Pulmonary artery endothelial cell (primary cell): ENCODE measurements around the gene ST3GAL3. TPM values are rescaled to one million over a fixed set of nuclear protein-coding genes. Genes with fewer than 3 reads are reported as not detected.

Experiments used
- DNase-seq: peaks from one replicate; pipeline ENCODE4 v3.0.0-alpha.2; 2011; ENCODE audit warnings: low read depth, low spot score
- total RNA-seq: library from RNA; depleted of rRNA; stranded (reverse); fragments of >200 nt; gene quantifications from 2 replicates; pipeline ENCODE4 v1.2.3, GENCODE V29; 2014

The ST3GAL3 gene
- total RNA-seq, 1 donor from 2014 or later: 17.1 TPM

GRCh38 chr1:43786201-43786958 lies 79.0 kb downstream of the ST3GAL3 start:
- no peak for DNase-seq

- DNase-seq: peak; percentile 72
Measured at GRCh38 chr1:43786960-43787359, 79.6 kb downstream of the ST3GAL3 start.

- DNase-seq: no peak
Measured at GRCh38 chr1:43789604-43790550, 82.5 kb downstream of the ST3GAL3 start.

GRCh38 chr1:43791243-43791642 lies 83.9 kb downstream of the ST3GAL3 start:
- DNase-seq: no peak

- DNase-seq: no peak
Measured at GRCh38 chr1:43796111-43796581, 88.8 kb downstream of the ST3GAL3 start.

- DNase-seq: no peak
Measured at GRCh38 chr1:43797891-43798290, 90.6 kb downstream of the ST3GAL3 start.

GRCh38 chr1:43799656-43800635 lies 92.6 kb downstream of the ST3GAL3 start:
- DNase-seq: no peak

- DNase-seq: no peak
Measured at GRCh38 chr1:43800771-43801170, 93.4 kb downstream of the ST3GAL3 start.

- DNase-seq: no peak
Measured at GRCh38 chr1:43801203-43801602, 93.9 kb downstream of the ST3GAL3 start.

GRCh38 chr1:43802356-43802980 lies 95.1 kb downstream of the ST3GAL3 start:
- DNase-seq: no peak

- DNase-seq: no peak
Measured at GRCh38 chr1:43803105-43803504, 95.8 kb downstream of the ST3GAL3 start.

GRCh38 chr1:43803646-43804045 lies 96.3 kb downstream of the ST3GAL3 start:
- DNase-seq: no peak

GRCh38 chr1:43804569-43804968 lies 97.2 kb downstream of the ST3GAL3 start:
- DNase-seq: no peak

GRCh38 chr1:43805340-43805739 lies 98.0 kb downstream of the ST3GAL3 start:
- DNase-seq: no peak

GRCh38 chr1:43806183-43806582 lies 98.8 kb downstream of the ST3GAL3 start:
- DNase-seq: no peak

- no peak for DNase-seq
Measured at GRCh38 chr1:43809097-43809673, 101.8 kb downstream of the ST3GAL3 start.

- DNase-seq: no peak
Measured at GRCh38 chr1:43812579-43812978, 105.2 kb downstream of the ST3GAL3 start.

GRCh38 chr1:43814401-43814800 lies 107.1 kb downstream of the ST3GAL3 start:
- DNase-seq: no peak

- DNase-seq: no peak
Measured at GRCh38 chr1:43817304-43817939, 110.1 kb downstream of the ST3GAL3 start.

GRCh38 chr1:43818691-43819090 lies 111.4 kb downstream of the ST3GAL3 start:
- DNase-seq: no peak
